Choroid plexus epithelial cell (primary cell): ENCODE results near the gene KCNK3.
"Not testable (repeated sequence)": the region's sequence is repeated elsewhere in the genome, so short reads cannot be mapped to it uniquely, and the experiment has no call there.

ENCODE experiments used
- DNase-seq: peaks from one replicate; pipeline ENCODE4 v3.0.0-alpha.2; 2010; ENCODE audit warnings: low read depth
- H3K4me3 ChIP-seq: 2 replicates; pipeline ENCODE4 v1.5.1; 2011; ENCODE audit warnings: low read depth, mild to moderate bottlenecking, control low read depth, low read length, moderate library complexity
- CTCF ChIP-seq: conservative IDR thresholded peaks from 2 replicates; pipeline ENCODE4 v1.5.1; 2011; ENCODE audit warnings: low read depth, mild to moderate bottlenecking, control low read depth, inconsistent platforms, low read length, moderate library complexity

The KCNK3 gene

GRCh38 chr2:26745609-26746327, 53.2 kb downstream of the KCNK3 start:
- no peak overlapping the region for H3K4me3 ChIP-seq
- peak; percentile 97 for TF ChIP-seq CTCF
- DNase-seq, result peak; percentile 89

DNA sequence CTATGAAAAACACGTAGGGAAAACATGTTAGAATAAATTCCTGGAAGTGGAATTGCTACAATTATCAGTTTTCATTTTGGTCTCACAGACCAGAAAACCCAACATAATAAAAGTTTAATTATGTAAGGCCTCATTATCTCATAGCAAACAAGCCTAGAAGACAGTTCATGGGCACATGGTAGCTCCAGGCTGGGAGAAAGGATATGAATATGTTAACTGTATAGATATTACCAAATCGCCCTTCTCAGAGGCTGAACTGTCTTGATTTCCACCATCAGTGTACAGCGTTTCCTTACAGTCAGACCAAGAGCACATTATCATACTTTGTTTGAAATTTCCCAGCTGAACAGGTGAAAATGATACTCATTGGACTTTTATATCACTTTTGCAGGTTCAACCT, 54.4 kb downstream of the KCNK3 start:
- no peak for DNase-seq
- H3K4me3 ChIP-seq, result no peak overlapping the region
- no peak for TF ChIP-seq CTCF

GRCh38 chr2:26749787-26750420, 57.4 kb downstream of the KCNK3 start:
- H3K4me3 ChIP-seq, DNase-seq: not testable (repeated sequence)

- not testable (repeated sequence) for H3K4me3 ChIP-seq, DNase-seq
These were observed 57.9 kb downstream of the KCNK3 start for GRCh38 chr2:26750467-26750866.

GRCh38 chr2:26752656-26753055, 60.1 kb downstream of the KCNK3 start:
- H3K4me3 ChIP-seq, result no peak overlapping the region
- peak; percentile 51 for DNase-seq
- TF ChIP-seq CTCF, result no peak

DNA sequence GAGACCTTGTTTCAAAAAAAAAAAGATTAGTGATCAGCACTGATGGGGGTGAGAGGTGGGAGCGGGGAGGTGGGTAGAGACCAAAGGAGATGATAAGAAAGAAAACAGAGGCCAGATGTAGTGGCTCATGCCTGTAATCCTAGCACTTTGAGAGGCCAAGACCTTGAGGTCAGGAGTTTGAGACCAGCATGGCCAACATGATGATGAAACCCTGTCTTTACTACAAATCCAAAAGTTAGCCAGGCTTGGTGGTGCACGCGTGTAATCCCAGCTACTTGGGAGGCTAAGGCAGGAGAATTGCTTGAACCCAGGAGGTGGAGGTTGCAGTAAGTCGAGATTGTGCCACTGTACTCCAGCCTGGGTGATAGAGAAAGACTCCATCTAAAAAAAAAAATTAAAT, 62.0 kb downstream of the KCNK3 start:
- no peak for DNase-seq
- no peak overlapping the region for H3K4me3 ChIP-seq
- TF ChIP-seq CTCF, result no peak

- TF ChIP-seq CTCF, result no peak
- H3K4me3 ChIP-seq, result no peak overlapping the region
- no peak for DNase-seq
These were observed 62.6 kb downstream of the KCNK3 start for GRCh38 chr2:26754972-26755670.

- no peak overlapping the region for H3K4me3 ChIP-seq
- no peak for TF ChIP-seq CTCF
- DNase-seq, result no peak
These were observed 63.8 kb downstream of the KCNK3 start for GRCh38 chr2:26756337-26756736.
